ENCODE measurements around the gene KLHL29. TPM values are rescaled to one million over a fixed set of nuclear protein-coding genes. Genes with fewer than 3 reads are reported as not detected.
A peak's percentile ranks its signal among the peaks of the same experiment; 100 is the strongest.

Gene KLHL29
- total RNA-seq, 1 experiment from 2014 or later, result 2.4 TPM

DNA sequence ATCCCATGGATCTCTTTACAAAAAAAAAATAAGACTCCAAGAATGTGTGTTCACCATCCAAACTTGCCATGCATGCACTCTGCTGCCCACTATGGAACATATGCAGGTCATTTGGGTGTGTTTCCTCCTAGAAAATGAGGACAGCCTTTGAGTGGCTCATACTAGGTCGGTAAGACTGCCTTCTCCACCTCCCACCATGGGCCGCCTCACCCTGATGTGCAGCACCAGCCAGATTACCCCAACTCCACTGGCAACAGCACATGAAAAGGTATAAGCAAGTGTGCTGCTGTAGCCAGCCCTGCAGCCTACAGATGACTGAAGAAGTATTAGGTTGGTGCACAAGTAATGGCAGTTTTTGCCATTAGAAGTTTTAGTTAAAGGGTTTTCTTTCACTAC, 327.8 kb downstream of the KLHL29 start:
- Histone ChIP-seq H3K23ac (ENCODE audit: insufficient read length, low read depth, low read length) (no peak overlapping the region), H3K27ac (ENCODE audit: insufficient read length, low read depth, low read length) (no peak overlapping the region)
- TF ChIP-seq, protein P1, sequence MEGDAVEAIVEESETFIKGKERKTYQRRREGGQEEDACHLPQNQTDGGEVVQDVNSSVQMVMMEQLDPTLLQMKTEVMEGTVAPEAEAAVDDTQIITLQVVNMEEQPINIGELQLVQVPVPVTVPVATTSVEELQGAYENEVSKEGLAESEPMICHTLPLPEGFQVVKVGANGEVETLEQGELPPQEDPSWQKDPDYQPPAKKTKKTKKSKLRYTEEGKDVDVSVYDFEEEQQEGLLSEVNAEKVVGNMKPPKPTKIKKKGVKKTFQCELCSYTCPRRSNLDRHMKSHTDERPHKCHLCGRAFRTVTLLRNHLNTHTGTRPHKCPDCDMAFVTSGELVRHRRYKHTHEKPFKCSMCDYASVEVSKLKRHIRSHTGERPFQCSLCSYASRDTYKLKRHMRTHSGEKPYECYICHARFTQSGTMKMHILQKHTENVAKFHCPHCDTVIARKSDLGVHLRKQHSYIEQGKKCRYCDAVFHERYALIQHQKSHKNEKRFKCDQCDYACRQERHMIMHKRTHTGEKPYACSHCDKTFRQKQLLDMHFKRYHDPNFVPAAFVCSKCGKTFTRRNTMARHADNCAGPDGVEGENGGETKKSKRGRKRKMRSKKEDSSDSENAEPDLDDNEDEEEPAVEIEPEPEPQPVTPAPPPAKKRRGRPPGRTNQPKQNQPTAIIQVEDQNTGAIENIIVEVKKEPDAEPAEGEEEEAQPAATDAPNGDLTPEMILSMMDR (conservative IDR thresholded peaks at IDR 0.05), result no peak

More for the DNA sequence above, 327.8 kb downstream of the KLHL29 start:
- Histone ChIP-seq H3K9ac (ENCODE audit: extremely low read depth, insufficient read length, low read length) (no peak overlapping the region), H2AFZ (ENCODE audit: low read length) (no peak overlapping the region), H3K23me2 (ENCODE audit: insufficient read length, low read depth, low read length, poor library complexity, severe bottlenecking) (no peaks in the 10 kb centered on the region), H3K4ac (ENCODE audit: low read depth, low read length) (no peak overlapping the region), H3K4me1 (ENCODE audit: insufficient read depth, low read length) (peaks cover 6% of the 10 kb centered on the region), H2AK5ac (ENCODE audit: insufficient read length, low read length) (no peak overlapping the region), H3K79me1 (ENCODE audit: insufficient read depth, low read depth, low read length, poor library complexity, severe bottlenecking) (no peaks in the 10 kb centered on the region), H3K4me2 (ENCODE audit: insufficient read depth, insufficient read length, low read length) (no peak overlapping the region), H2BK5ac (ENCODE audit: insufficient read length, low read length) (no peak overlapping the region), H3K9me3 (ENCODE audit: control insufficient read depth, low read depth, low read length) (no peaks in the 10 kb centered on the region), H3T11ph (ENCODE audit: low read length) (no peak overlapping the region), H4K5ac (ENCODE audit: insufficient read length, low read depth, low read length) (no peak overlapping the region), H2BK15ac (ENCODE audit: low read depth, low read length) (no peak overlapping the region), H4K20me1 (ENCODE audit: control insufficient read depth, insufficient read depth, insufficient read length) (no peaks in the 10 kb centered on the region), H2BK120ac (ENCODE audit: low read depth, low read length, poor library complexity, severe bottlenecking) (no peak overlapping the region), H3K79me2 (ENCODE audit: insufficient read depth, low read length) (no peaks in the 10 kb centered on the region), H2BK20ac (ENCODE audit: low read depth, low read length, poor library complexity, severe bottlenecking) (no peak overlapping the region), H3K14ac (ENCODE audit: insufficient read depth, low read length) (no peak overlapping the region), H3K56ac (ENCODE audit: insufficient read length, low read depth, low read length) (no peak overlapping the region), H4K8ac (replicated peaks; ENCODE audit: insufficient read length, low read depth, low read length) (no peak overlapping the region), H3K18ac (ENCODE audit: insufficient read length, low read depth, low read length) (no peak overlapping the region), H4K91ac (ENCODE audit: insufficient read length, low read depth, low read length) (no peak overlapping the region), H3K27me3 (ENCODE audit: insufficient read depth, low read length) (no peaks in the 10 kb centered on the region), H2BK12ac (ENCODE audit: insufficient read length, low read depth, low read length) (no peak overlapping the region)
- Mint-ChIP-seq H3K27ac (peak overlapping the region in 2 of 3 experiments; percentile 84 to 94; a peak in 3 of 7 replicates), H3K9me3 (no peaks in the 10 kb centered on the region), H3K4me1 (peaks cover 20 to 29% of the 10 kb centered on the region in 2 experiments), H3K27me3 (ENCODE audit: low read depth) (no peaks in the 10 kb centered on the region), H3K36me3 (ENCODE audit: insufficient read depth in 1 of 3, low read depth in 3 of 3) (peaks cover 0 to 2% (median 0%) of the 10 kb centered on the region in 3 experiments; a peak in 1 of 7 replicates), H3K4me3 (peak overlapping the region in 1 of 2 experiments; percentile 12; a peak in 1 of 5 replicates)
- DNase-seq, result peak; percentile 25
- no CpG with 5 or more reads among the region's 2 CpGs for WGBS (ENCODE audit: extremely low coverage, insufficient read length, low lambda C conversion rate)
